H7 (cell line): ENCODE measurements around the gene LYZL2. TPM values are rescaled to one million over a fixed set of nuclear protein-coding genes. Genes with fewer than 3 reads are reported as not detected.
"Not testable (repeated sequence)": the region's sequence is repeated elsewhere in the genome, so short reads cannot be mapped to it uniquely, and the experiment has no call there.

ENCODE experiments used
- DNase-seq: peaks from one replicate; pipeline ENCODE4 v3.0.0; 2012
- H3K27me3 ChIP-seq: 2 replicates; pipeline ENCODE4 v1.6.0; 2011; ENCODE audit warnings: mild to moderate bottlenecking, low read length; ENCODE audit not compliant: control insufficient read depth, insufficient read depth
- H3K36me3 ChIP-seq: replicated peaks from 2 replicates; pipeline ENCODE4 v1.5.1; 2011; ENCODE audit warnings: low read length; ENCODE audit not compliant: control insufficient read depth, insufficient read depth
- H3K4me3 ChIP-seq: 2 replicates; pipeline ENCODE4 v1.5.1; 2011; ENCODE audit warnings: low read depth, mild to moderate bottlenecking, control low read depth, low read length, moderate library complexity; ENCODE audit not compliant: insufficient read depth
- total RNA-seq: library from RNA; depleted of rRNA; stranded (reverse); fragments of >200 nt; shearing (Covaris generic); gene quantifications from 2 replicates; pipeline ENCODE4 v1.2.3, GENCODE V29; 2014

LYZL2 gene
- total RNA-seq, 1 experiment from 2014 or later, result not detected

- not testable (repeated sequence) for H3K27me3 ChIP-seq, H3K36me3 ChIP-seq, H3K4me3 ChIP-seq, DNase-seq
These were observed 22.2 kb upstream of the LYZL2 start for GRCh38 chr10:30651470-30652397.

GRCh38 chr10:30647089-30647488 lies 17.5 kb upstream of the LYZL2 start:
- Histone ChIP-seq H3K4me3 (no peak overlapping the region), H3K36me3 (no peaks in the 10 kb centered on the region), H3K27me3 (no peaks in the 10 kb centered on the region)
- DNase-seq, result no peak

- Histone ChIP-seq H3K4me3 (no peak overlapping the region), H3K36me3 (no peaks in the 10 kb centered on the region), H3K27me3 (no peaks in the 10 kb centered on the region)
- DNase-seq, result peak; percentile 46
These were observed 15.8 kb upstream of the LYZL2 start for GRCh38 chr10:30645340-30645827.

GRCh38 chr10:30644408-30644861 lies 14.9 kb upstream of the LYZL2 start:
- H3K4me3 ChIP-seq, H3K36me3 ChIP-seq, DNase-seq, H3K27me3 ChIP-seq: not testable (repeated sequence)

- DNase-seq, H3K27me3 ChIP-seq, H3K36me3 ChIP-seq, H3K4me3 ChIP-seq: not testable (repeated sequence)
These were observed 14.1 kb upstream of the LYZL2 start for GRCh38 chr10:30643557-30644199.

- H3K27me3 ChIP-seq, H3K36me3 ChIP-seq, DNase-seq, H3K4me3 ChIP-seq: not testable (repeated sequence)
These were observed 13.3 kb upstream of the LYZL2 start for GRCh38 chr10:30642856-30643255.

GRCh38 chr10:30639946-30640786 lies 10.6 kb upstream of the LYZL2 start:
- Histone ChIP-seq H3K36me3 (no peaks in the 10 kb centered on the region), H3K27me3 (no peaks in the 10 kb centered on the region), H3K4me3 (no peak overlapping the region)
- peak; percentile 41 for DNase-seq

GRCh38 chr10:30637881-30638467 lies 8.4 kb upstream of the LYZL2 start:
- no peak for DNase-seq
- Histone ChIP-seq H3K27me3 (no peaks in the 10 kb centered on the region), H3K36me3 (no peaks in the 10 kb centered on the region), H3K4me3 (no peak overlapping the region)

GRCh38 chr10:30631188-30631587 lies 1.6 kb upstream of the LYZL2 start:
- Histone ChIP-seq H3K36me3 (no peaks in the 10 kb centered on the region), H3K27me3 (no peaks in the 10 kb centered on the region), H3K4me3 (no peak overlapping the region)
- no peak for DNase-seq

GRCh38 chr10:30630571-30630970 lies 1.0 kb upstream of the LYZL2 start:
- no peak for DNase-seq
- Histone ChIP-seq H3K36me3 (no peaks in the 10 kb centered on the region), H3K27me3 (no peaks in the 10 kb centered on the region), H3K4me3 (no peak overlapping the region)

- not testable (repeated sequence) for DNase-seq, H3K4me3 ChIP-seq, H3K36me3 ChIP-seq, H3K27me3 ChIP-seq
These were observed 977 bp downstream of the LYZL2 start for GRCh38 chr10:30628576-30628975.

GRCh38 chr10:30626837-30627236 lies 2.7 kb downstream of the LYZL2 start:
- not testable (repeated sequence) for H3K36me3 ChIP-seq, H3K4me3 ChIP-seq, DNase-seq, H3K27me3 ChIP-seq

GRCh38 chr10:30626196-30626595 lies 3.4 kb downstream of the LYZL2 start:
- not testable (repeated sequence) for H3K27me3 ChIP-seq, H3K4me3 ChIP-seq, H3K36me3 ChIP-seq, DNase-seq

- Histone ChIP-seq H3K36me3 (no peaks in the 10 kb centered on the region), H3K27me3 (no peaks in the 10 kb centered on the region), H3K4me3 (no peak overlapping the region)
- no peak for DNase-seq
These were observed 4.5 kb downstream of the LYZL2 start for GRCh38 chr10:30625080-30625479.
